HFFc6 (cell line): ENCODE results near the gene TTYH2. TPM values are rescaled to one million over a fixed set of nuclear protein-coding genes. Genes with fewer than 3 reads are reported as not detected.

Experiments used
- DNase-seq: peaks from one replicate; pipeline ENCODE4 v3.0.0-alpha.2; 2018
- H3K27ac Mint-ChIP-seq: 2 replicates; pipeline ENCODE4 v1.8.0; 2020; ENCODE audit warnings: mild to moderate bottlenecking, mixed read lengths
- H3K27me3 Mint-ChIP-seq: 2 replicates; pipeline ENCODE4 v1.8.0; 2021; ENCODE audit warnings: mild to moderate bottlenecking, moderate library complexity, mixed read lengths; ENCODE audit not compliant: insufficient read depth
- H3K36me3 Mint-ChIP-seq: 2 replicates; pipeline ENCODE4 v1.8.0; 2021; ENCODE audit warnings: low read depth, mixed read lengths
- H3K4me1 Mint-ChIP-seq: 2 replicates; pipeline ENCODE4 v1.8.0; 2020; ENCODE audit warnings: low read depth, mixed read lengths
- H3K4me3 Mint-ChIP-seq: 2 replicates; pipeline ENCODE4 v1.8.0; 2020; ENCODE audit warnings: mild to moderate bottlenecking, moderate library complexity, mixed read lengths
- H3K9me3 Mint-ChIP-seq: 2 replicates; pipeline ENCODE4 v1.8.0; 2020; ENCODE audit warnings: mild to moderate bottlenecking, mixed read lengths
- total RNA-seq, 6 experiments: library from RNA; stranded (reverse); fragmentation: NEBNext Ultra II Directional; extraction: Animal tissue kit (Norgen Biotek cat#: 25700); gene quantifications; 2 replicates in 1 of 6; 3 replicates in 5 of 6; pipeline ENCODE4 v1.2.3, GENCODE V29; 2021
- TF ChIP-seq, protein P1 (sequence below): fragments of 200-600 bp; sonication (generic); IDR thresholded peaks from 2 replicates; pipeline ENCODE4 v1.5.0; 2021; ENCODE audit warnings: antibody characterized with exemption, mild to moderate bottlenecking

Gene TTYH2
- total RNA-seq, 6 experiments from 2014 or later, result 1.2 to 2.7 (median 1.9) TPM

DNA sequence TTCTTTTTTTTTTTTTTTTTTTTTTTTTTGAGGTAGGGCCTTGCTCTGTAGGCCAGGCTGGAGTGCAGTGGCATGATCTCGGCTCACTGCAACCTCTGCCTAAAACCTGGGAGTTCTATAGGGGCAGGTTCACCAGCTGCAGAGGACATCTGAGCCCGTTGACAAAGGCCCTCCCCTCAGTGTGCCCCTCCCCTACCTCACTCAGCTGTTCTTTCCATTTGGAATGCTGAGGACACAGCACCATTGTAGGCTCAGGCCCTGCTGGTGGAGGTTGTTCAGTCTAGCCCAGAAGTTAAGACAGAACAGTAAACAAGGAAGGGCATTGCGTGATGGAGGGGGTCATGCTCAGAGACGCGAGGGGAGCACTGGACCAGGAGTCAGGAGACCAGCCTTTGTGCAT lies 90.8 kb downstream of the TTYH2 start:
- H3K4me3 Mint-ChIP-seq, result no peak overlapping the region
- no peak overlapping the region for H3K27ac Mint-ChIP-seq
- H3K36me3 Mint-ChIP-seq, result no peaks in the 10 kb centered on the region
- TF ChIP-seq, protein P1, sequence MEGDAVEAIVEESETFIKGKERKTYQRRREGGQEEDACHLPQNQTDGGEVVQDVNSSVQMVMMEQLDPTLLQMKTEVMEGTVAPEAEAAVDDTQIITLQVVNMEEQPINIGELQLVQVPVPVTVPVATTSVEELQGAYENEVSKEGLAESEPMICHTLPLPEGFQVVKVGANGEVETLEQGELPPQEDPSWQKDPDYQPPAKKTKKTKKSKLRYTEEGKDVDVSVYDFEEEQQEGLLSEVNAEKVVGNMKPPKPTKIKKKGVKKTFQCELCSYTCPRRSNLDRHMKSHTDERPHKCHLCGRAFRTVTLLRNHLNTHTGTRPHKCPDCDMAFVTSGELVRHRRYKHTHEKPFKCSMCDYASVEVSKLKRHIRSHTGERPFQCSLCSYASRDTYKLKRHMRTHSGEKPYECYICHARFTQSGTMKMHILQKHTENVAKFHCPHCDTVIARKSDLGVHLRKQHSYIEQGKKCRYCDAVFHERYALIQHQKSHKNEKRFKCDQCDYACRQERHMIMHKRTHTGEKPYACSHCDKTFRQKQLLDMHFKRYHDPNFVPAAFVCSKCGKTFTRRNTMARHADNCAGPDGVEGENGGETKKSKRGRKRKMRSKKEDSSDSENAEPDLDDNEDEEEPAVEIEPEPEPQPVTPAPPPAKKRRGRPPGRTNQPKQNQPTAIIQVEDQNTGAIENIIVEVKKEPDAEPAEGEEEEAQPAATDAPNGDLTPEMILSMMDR, result no peak
- H3K9me3 Mint-ChIP-seq, result peaks cover 18% of the 10 kb centered on the region
- H3K27me3 Mint-ChIP-seq, result no peaks in the 10 kb centered on the region; the same call in 1 of the 2 replicates
- H3K4me1 Mint-ChIP-seq, result no peaks in the 10 kb centered on the region
- no peak for DNase-seq

DNA sequence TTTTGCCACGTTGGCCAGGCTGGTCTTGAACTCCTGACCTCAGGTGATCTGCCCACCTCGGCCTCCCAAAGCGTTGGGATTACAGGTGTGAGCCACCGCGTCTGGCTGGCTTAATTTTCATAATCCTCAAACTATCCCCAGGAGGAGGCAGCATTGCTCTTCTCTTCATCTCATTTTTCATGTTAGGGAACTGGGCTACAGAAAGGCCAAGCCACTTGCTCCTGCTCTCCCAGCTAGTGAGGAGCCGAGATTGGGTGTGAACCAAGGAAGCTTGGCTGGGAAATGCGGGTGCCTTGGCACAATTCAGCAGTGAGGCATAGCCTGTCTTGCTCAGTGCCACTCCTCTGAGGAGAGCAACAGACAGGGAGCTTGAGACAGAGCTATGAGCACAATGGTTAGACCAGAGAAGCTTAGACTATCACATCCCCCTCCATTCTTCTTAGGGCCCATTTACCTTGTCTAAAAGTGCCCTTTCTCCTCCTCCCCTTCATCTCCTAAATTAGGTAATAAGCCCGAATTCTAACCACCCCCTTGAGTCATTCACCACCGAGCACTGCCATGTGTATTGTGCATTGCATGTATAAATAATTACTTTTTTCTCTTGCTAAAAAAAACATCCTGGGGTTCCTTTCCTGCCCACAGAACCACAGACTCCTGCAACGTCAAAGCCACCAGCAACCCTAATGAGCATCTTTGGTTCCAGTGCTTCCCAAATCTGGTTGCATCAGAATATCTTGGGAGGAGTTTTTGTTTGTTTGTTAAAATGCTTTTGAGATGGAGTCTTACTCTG lies 92.7 kb downstream of the TTYH2 start:
- H3K4me1 Mint-ChIP-seq, result no peaks in the 10 kb centered on the region
- H3K36me3 Mint-ChIP-seq, result no peaks in the 10 kb centered on the region
- TF ChIP-seq, protein P1, result no peak
- no peaks in the 10 kb centered on the region; the same call in 1 of the 2 replicates for H3K27me3 Mint-ChIP-seq
- no peak overlapping the region for H3K4me3 Mint-ChIP-seq
- no peak overlapping the region for H3K27ac Mint-ChIP-seq
- peaks cover 18% of the 10 kb centered on the region for H3K9me3 Mint-ChIP-seq
- no peak for DNase-seq

DNA sequence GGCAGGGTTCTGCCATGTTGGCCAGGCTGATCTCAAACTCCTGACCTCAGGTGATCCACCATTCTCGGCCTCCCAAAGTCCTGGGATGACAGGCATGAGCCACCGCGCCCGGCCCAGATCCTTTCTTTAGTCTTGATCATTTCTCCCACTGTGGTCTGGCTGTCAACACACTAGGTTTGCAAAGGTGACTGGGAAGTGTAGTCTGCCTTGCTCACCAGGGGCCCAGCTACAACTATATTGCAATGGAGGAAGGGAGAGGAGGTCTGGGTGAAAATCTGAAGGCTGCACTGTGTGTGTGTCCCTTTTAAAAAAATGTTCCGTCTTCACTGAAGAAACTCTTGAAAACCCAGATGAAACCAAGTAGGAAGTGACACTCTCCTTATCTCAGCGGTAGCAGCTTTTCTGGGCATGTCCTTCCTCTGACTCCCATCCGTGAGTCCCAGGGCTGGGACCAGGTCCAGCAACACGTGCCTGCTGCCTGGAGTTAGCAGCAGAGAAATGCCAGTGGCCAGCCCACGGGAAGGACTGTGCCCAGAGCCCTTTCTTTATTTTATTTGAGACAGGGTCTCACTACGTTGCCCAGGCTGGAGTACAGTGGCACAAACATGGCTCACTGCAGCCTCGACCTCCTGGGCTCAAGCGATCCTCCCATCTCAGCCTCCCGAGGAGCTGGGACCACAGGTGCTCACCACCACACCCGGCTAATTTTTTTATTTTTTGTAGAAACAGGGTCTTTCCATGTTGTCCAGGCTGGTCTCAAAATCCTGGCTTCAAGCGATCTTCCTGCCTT lies 94.8 kb downstream of the TTYH2 start:
- no peak for DNase-seq
- H3K27me3 Mint-ChIP-seq, result no peaks in the 10 kb centered on the region

DNA sequence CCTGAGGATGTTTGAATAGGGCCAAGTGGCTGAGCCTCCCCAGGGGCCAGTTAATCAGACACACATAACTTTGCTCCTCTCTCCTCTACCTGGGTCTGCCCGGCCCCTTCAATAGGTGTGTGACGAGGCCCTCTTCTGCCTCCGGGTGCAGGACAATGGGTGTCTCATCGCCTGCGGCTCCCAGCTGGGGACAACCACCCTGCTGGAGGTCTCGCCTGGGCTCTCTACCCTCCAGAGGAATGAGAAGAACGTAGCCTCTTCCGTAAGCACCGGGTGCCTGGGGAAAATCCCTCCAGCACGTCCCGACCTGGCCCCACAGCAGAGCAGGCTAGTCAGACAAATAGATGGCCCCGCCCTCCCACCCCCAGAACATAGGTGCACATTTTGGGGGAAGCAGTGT lies 96.5 kb downstream of the TTYH2 start:
- H3K27me3 Mint-ChIP-seq, result no peaks in the 10 kb centered on the region; the same call in 1 of the 2 replicates
- no peaks in the 10 kb centered on the region for H3K4me1 Mint-ChIP-seq
- no peaks in the 10 kb centered on the region for H3K36me3 Mint-ChIP-seq
- no peak for DNase-seq
- H3K4me3 Mint-ChIP-seq, result no peak overlapping the region
- TF ChIP-seq, protein P1, result no peak
- H3K27ac Mint-ChIP-seq, result no peak overlapping the region
- peaks cover 41% of the 10 kb centered on the region for H3K9me3 Mint-ChIP-seq

More for the DNA sequence above, 94.8 kb downstream of the TTYH2 start:
- Mint-ChIP-seq H3K36me3 (no peaks in the 10 kb centered on the region), H3K4me3 (no peak overlapping the region), H3K9me3 (peaks cover 30% of the 10 kb centered on the region), H3K4me1 (no peaks in the 10 kb centered on the region), H3K27ac (no peak overlapping the region)
- TF ChIP-seq, protein P1, result no peak

Other genes starting within 250 kb of the TTYH2 start
- gene RPL38, start 9.9 kb upstream of the TTYH2 start, total RNA-seq, result 100 to 1,000 TPM; 660 to 867 (median 812) TPM
- not detected for gene DNAI2, start 60.7 kb downstream of the TTYH2 start, total RNA-seq
- gene KIF19, start 112.7 kb downstream of the TTYH2 start, total RNA-seq, result not detected
- not detected for gene BTBD17, start 148.3 kb downstream of the TTYH2 start, total RNA-seq
- gene GPR142, start 153.9 kb downstream of the TTYH2 start, total RNA-seq, result not detected
- not detected for gene GPRC5C, start 218.5 kb downstream of the TTYH2 start, total RNA-seq